Measurements from ENCODE around the gene JADE2.

JADE2 gene

DNA sequence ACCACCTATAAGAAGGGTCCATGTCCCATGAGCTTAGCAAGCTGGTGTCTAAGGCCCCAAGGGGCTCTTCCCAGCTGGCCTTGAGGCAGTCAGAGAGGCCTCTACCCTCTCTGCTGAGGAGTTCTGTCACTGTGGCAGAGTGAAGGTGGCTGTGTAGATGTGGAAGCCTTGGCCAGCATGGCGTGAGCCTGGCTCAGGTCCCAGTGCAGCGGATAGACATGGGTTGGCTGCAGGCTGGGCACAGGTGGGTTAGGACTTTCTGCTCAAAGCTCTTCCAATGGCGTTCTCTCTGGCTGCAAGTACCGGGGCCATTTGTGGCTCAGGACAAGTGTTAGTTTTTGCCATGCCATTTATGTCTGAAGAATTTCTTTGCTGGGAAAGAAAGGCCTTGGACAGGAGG is 47.3 kb downstream of the JADE2 start:
- no peak for FAIRE-seq

DNA sequence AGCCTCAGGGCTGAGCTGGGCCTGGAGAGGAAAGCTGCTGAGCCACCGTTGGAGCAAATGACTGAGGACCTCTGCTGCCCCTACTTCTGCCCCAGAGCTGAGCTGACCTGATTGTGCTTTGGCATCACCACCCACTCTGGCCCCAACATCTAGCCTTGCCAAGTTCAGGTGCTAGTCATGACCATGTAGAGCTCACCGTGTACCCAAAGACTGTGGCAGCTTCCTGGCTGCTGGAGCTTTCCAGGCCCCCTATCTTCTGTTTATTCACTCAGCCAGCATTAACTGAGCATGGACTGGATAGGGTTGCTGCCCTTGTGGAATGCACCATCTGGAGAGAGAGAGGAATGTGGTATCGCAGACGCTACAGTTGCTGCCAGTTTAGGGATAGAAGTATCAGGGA is 49.1 kb downstream of the JADE2 start:
- no peak for FAIRE-seq

DNA sequence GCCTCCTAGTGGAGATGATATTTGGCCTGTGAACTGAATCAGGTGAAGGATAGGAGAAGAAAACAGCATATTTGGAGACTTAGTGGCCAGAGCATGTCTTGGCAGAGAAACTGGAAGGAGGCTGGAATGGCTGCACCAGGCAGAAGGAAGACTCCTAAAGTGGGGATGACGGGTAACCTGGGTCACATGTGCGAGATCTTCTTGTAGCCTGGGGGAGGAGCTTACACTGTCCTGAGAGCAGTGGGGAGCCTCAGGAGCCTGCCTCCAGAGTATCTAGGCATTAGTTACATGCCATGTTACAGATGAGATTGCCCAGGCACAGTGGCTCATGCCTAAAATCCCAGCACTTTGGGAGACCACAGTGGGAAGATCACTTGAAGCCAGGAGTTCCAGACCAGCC is 49.8 kb downstream of the JADE2 start:
- no peak for FAIRE-seq

DNA sequence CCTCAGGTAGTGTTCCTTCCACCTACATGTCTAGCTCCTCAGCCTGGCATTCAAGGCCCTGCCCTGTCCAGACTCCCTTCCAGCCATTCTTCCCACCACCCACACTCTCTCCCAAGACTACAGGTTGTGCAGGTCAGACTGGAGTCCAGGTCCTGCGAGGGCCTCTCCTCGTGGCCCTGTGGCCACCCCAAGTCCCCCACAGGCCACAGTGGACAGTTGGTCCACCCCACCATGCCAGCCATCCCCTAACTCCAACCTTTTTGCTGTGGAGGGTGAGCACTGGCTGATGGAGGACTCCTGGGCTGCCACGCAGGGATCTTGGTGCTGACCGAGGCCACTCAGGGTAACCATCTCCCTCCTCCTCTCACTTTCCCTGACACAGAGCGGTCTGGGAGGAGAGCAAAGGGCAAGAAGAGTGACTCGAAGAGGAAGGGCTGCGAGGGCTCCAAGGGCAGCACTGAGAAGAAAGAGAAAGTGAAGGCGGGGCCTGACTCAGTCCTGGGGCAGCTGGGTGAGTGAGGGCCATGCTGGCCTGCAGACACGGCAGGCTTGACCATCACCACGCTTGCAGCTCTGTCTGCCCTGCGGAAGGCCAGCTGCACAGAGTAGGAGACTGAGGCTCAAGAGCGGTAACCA is 51.0 kb downstream of the JADE2 start:
- no peak for FAIRE-seq

DNA sequence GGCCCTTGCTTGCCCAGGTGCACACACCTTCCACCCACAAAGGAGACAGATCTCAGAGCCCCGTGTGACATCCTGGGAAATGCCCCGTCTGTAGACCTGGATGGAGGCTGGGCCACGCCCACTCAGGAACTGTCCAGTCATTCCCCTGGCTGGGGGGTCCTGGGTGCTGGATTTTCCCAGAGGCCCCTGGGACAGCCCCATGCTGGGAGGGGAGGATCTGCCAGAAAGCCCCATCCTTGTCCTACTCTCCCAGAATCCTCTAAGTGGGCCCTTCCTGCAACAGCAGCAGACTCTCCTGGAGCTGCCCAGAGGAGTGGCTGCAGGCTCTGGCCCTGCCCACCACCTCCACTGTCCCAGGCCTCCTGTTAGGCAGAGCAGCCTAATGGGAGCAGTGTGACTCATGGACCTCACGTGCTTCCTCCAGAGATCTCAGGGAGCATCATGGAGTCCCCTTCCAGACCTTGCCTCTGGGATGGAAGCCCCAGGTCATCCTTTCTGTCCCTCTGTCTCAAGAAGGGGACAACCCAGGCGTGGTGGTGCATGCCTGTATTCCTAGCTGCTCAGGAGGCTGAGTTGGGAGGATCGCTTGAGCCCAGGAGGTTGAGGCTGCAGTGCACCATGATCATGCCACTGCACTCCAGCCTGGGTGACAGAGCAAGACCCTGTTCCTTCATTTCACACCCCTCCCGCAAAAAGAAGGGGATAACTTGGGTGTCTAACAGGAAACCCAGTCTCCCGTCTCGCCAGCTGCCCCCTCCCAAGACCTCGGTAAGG is 51.7 kb downstream of the JADE2 start:
- FAIRE-seq: no peak

DNA sequence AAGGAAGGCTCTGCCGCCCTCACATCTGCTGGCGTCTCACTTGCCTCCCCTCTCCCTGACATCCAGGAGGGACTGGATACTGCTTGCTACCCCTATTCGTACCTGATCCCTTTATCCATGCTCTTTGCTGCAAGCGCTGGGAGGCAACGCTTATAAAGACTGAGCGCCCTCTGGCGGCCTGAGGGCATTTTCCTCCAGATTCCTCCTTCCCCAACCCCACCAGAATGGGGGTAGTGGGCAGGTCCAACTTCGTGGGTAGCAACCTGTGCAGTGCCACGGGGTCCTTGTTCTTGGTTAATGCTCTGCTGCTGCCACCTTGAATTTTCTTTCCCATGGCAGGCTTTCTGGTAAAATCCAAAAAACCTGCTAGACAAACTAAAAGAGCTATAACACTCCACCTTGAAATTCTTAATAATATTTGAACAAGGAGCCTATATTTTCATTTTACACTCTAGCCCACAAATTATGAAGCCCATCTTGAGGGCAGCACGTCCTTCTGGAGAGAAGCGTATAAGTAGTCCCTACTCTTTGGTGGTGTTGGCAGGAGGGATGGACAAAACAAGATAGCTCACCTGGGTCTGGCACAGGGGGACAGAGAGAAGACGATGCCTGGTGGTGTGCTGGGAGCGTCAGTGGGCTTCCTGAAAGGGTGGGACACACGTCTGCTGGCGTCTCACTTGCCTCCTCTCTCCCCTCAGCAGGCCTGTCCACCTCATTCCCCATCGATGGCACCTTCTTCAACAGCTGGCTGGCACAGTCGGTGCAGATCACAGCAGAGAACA is 52.5 kb downstream of the JADE2 start:
- FAIRE-seq: no peak

DNA sequence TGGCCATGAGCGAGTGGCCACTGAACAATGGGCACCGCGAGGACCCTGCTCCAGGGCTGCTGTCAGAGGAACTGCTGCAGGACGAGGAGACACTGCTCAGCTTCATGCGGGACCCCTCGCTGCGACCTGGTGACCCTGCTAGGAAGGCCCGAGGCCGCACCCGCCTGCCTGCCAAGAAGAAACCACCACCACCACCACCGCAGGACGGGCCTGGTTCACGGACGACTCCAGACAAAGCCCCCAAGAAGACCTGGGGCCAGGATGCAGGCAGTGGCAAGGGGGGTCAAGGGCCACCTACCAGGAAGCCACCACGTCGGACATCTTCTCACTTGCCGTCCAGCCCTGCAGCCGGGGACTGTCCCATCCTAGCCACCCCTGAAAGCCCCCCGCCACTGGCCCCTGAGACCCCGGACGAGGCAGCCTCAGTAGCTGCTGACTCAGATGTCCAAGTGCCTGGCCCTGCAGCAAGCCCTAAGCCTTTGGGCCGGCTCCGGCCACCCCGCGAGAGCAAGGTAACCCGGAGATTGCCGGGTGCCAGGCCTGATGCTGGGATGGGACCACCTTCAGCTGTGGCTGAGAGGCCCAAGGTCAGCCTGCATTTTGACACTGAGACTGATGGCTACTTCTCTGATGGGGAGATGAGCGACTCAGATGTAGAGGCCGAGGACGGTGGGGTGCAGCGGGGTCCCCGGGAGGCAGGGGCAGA is 53.3 kb downstream of the JADE2 start:
- FAIRE-seq: no peak

DNA sequence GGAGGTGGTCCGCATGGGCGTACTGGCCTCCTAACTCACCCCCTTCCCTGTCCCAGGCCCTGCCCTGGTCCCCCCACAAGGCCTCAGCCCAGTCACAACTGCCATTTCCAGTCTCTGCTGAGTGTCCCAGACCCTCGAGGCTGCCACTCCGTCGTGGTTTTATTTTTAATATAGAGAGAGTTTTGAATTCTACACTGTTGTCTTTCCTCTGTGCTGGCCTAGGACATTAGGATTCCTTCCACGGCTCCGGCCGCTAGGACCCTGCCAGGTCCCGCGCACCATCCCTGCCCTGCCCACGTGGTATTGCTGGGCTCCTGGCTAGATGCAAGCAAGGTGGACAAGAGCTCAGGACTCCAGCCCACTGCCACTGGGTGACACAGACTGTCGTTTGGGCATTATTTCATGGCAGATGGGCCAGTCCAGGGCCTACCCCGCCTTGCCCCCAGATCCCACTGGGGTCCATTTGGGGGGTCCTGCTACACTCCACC is 53.9 kb downstream of the JADE2 start:
- FAIRE-seq: no peak

DNA sequence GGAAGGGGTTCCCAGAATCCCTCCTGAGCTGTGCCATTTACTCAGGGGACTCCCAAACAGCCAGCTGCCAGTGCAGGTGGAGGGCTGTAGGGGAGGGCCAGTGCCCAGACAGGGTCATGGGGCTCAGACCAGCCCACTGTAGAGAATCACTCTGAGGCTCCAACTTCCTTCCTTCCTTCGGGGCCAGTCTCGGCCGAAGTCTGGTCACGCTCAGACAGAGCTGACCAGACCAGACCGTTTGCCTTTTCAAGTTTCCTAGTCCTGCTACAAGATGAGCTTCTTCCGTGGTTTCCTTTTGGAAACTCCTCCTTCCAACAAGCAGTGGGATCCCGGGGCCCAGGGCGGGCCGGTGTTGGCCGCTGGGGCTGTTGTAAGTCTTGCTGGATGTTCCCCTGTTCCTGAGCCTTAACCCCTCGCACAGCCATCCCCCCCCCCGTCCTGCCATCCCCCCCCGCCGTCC is 54.6 kb downstream of the JADE2 start:
- no peak for FAIRE-seq

DNA sequence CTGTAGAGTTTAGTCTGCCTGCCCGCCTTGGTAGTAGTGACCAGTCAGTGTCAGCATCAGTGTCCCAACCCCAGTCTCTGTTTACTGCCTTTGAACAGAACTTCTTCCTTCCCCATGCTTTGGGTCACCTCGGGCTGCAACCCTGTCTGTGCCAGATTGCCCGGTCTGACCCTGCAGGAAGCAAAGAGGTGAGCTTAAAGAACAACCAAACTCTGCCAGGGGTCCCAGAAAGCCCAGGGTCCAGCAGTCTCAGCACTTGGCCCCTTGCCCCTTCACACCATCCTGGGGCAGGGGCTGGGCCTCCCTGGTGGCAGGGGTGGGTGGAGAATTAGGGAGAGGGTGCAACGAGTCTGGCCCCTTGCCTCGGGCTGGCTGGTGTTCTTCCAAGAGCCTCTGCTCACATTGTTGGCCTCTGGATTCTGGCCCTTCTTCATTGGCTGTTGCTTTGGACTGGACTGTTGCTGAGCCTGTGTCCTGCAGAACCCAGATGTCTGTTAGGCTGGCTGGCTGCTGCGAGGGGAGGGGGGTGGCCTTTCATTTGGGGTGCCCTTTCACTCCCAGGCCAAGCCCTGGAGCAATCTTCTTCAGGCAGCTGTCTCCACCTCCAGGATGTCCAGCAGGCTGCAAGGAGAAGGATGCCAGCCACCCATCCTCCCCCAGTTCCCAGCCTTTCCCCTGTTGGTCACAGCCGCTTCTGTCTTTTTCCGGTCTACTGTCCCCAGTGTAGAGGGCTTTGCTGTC is 55.9 kb downstream of the JADE2 start:
- FAIRE-seq: no peak

DNA sequence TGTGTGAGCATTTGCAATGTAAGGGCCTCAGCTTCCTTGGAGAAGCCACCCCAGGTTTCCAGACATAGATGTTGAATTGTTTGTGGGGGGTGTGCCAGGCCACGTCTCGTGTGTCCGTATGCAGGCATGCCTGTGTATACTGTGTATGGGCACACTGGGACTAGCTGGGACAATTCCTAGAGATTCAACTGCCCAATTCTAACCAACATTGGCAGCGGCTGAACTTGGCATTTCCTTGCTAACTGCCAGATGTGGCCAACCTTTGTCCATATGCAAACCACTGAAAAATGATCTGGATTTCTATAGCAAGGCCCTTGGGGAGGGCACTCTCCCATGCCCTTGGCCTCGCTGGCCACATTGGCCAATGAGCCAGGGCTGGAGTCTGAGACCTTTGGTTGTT is 56.8 kb downstream of the JADE2 start:
- FAIRE-seq: no peak

DNA sequence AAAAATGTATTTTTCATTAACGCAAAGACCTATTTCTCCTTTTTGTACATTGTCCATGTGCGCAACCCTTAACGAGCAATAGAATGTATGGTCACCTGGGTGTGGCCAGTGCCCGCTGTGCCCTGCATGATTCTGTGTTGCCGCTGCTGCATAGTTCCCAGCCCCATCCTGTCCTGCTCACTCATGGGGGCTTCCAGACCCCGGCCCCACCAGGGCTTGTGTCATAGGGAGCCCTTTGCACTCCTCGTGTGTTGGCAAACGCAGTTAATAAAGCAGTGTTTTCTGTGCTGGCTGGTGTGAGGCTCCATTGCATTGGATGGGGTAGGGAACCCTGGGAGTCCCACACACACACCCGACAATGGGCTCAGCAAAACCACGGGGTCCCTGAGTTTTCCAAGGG is 57.5 kb downstream of the JADE2 start:
- no peak for FAIRE-seq

DNA sequence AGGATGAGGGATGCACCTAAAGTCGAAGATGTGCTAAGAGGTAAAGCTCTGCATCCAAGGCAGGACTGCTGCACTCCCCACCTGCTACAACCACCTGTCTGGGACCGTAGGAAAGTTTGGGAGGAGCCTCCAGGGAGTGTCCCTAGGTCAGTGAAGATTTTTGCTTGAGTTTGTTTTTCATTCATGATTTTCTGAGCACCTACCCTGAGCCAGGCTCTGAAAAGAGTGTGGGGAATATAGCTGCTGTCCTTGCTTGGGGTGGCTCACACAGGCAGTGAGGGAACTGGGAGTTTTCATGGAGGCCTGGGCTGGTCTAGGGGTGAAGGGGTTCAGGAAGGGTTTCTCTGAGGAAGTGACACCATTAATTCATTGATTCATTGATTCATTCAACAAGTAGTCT is 58.3 kb downstream of the JADE2 start:
- no peak for FAIRE-seq

DNA sequence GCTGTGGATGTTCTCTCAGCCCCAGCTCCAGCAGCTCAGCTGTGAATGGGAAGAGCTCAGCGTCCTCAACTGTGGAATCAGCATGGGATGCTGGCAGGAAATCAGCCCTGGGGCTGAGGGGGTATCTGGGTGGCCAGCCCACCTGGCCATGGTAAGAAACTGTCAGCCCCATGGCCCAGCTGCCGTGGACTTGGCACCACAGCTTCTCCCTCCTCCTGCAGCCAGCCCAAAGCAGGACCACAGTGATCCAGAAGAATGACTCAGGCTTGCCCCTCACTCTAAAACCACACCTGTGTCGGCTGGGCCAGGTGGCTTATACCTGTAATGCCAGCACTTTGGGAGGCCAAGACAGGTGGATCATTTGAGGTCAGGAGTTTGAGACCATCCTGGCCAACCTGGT is 59.2 kb downstream of the JADE2 start:
- FAIRE-seq: no peak

DNA sequence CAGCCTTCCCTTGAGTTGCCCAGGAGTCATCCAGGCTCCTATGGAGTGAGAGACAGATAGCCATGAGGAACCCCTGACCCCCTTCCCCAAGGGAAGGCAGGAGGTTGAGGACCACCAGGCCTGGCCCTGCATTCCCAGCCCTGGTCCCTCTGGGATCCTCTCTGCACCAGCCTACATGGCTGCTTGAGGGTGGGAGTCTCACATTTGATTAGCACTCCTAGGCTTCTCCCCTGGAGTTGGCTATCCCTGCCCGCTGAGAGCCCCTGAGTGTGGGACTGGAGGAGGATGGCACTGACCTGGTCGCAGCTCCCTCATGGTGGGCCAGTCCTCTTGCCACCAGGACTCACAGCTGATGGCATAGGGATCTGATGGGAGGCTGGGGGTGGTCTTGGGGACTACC is 60.5 kb downstream of the JADE2 start:
- no peak for FAIRE-seq

DNA sequence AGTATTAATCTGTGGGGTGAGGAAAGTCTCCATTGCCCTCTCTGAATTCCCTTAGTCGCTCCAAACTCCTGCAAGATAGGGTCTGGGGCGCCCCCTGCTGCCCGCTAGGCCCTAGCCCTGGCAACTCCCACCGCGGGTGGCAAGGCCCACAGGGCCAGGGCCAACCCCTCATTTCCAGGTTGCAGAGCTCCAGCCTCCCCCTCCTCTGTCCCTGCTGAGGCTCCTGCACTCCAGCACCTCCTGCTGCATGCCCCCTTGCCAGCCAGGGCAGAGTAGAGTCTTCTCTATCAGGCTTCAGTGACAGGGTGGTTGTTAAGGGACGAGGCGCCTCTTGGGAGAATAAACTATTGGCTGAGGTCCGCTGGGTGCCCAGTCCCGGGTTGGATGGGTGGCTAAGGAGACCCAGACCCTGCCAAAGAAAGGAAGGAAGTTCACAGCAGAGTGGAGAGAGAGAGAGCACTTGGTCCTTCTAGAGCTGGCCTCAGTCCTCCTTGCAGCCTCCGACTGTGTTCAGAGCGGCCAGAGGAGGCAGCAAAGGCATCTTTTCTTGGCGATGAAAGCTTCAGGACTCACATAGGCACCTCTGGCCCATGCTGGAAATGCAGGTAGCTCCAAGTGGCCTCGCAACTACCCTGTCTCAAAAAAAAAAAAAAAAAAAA is 61.5 kb downstream of the JADE2 start:
- FAIRE-seq: no peak

DNA sequence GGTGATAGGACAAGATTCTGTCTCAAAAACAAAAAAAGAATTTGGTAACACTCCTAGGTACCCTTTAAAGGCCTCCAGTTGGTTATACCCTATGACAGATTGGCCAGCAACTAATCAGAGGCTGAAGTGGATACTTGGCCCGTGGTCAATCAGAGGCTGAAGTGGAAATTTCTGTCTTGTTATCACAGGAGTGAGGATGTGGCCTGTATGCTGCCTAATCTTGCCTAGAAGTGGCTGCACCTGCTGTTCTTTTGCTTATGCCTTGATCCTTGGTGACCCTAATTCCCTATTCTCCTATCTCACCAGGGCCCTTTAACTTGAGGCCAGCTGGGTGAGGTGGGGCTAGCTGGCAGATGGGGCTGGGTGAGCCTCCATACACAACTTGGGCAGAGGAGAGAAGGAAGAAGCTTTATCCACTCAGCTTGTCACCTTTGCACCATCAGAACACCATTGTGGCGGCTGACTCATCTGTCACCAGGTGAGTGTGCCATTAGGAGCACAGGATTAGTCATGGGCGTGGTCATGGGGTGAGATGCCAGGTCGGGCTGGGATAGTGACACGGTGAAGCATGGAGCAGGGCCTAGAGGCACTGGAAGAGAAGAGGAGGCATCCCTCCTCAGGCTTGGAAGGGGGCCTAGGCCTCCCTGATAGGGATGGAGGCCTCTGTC is 65.7 kb downstream of the JADE2 start:
- no peak for FAIRE-seq

DNA sequence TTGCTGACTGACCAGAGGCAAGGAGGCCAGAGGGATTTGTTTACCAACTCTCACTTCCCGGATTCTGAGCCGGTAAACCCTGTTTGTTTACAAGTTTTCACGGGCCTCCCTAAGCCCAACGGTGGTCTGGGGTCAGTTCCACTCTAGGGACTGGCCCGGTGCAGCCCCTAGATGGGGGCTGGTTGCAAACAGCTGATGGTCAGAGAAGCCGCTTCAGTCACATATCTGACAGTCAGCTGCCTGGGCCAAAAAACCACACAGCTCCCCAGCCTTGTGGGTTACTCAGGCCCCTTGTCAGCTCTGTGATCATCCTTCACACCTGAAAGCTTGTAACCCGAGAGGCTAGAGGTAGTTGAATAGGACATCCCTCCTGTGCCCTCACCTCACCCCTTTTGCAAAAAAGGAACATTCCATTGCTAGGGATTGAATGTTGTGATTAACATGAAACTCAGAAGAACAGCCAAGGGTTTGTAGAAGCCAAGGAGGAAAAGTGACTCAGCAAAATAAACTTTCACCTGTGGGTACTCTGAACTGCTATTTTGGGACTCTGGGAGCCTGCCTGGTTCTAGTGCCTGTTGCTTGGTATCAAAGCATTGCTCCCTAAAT is 66.8 kb downstream of the JADE2 start:
- FAIRE-seq: no peak

DNA sequence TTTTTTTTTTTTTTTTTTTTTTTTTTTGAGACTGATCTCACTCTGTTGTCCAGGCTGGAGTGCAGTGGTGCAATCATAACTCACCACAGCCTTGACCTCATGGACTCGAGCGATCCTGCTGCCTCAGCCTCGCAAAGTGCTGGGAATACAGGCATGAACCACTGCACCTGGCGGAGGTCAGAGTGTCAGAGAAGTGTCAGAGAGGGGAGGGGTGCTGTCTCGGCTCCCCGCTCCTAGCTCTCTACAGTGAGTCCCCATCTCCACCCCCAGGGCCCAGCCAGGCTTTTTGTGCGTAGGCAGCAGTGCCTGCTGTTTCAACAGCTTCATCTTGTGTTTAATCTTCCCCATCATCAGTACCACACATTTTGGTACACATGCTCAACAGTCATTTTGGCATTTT is 68.9 kb downstream of the JADE2 start:
- FAIRE-seq: no peak

DNA sequence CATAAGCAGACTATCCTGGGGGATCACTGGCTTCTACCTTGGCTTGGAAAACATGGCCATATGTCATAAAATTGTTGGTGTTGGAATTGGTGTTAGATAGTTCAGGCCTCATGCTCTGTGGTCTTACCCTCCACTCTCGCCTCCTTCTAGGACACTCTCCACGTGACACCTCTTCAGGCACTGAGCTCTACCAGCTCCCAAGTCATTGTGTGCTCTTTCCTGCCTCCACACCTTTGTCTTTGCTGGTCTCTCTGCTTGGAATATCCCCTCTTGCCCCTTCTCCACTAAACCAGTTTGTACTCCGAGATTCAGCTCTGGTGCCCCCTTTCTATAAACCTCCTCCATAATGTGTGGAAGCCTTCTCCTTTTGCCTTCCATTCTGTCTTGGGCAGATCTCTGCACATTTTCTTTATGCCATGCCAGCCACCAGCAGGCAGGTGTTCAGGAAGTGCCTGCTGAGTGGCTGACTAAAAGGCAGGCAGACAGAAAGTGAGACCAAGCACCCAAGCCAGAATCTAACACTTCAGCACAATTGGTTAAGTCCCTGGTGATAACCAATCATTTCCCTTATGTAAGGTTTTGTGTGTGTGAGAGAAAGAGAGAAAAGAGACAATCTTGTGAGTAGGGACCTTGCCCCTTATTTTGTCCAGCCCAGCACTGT is 69.5 kb downstream of the JADE2 start:
- FAIRE-seq: no peak
